Epithelial cell of proximal tubule (primary cell): ENCODE data around the gene KARS1. TPM values are rescaled to one million over a fixed set of nuclear protein-coding genes. Genes with fewer than 3 reads are reported as not detected.
A peak's percentile ranks its signal among the peaks of the same experiment; 100 is the strongest.

ENCODE experiments used
- DNase-seq: peaks from one replicate; pipeline ENCODE4 v3.0.0-alpha.2; 2011; ENCODE audit warnings: low read depth
- H3K4me3 ChIP-seq: 2 replicates; pipeline ENCODE4 v1.5.1; 2011; ENCODE audit warnings: low read depth, mild to moderate bottlenecking, low read length
- CTCF ChIP-seq: conservative IDR thresholded peaks from 2 replicates; pipeline ENCODE4 v1.5.1; 2012; ENCODE audit warnings: low read depth, mild to moderate bottlenecking, low read length
- total RNA-seq: library from RNA; depleted of rRNA; stranded (reverse); fragments of >200 nt; gene quantifications from 2 replicates; pipeline ENCODE4 v1.2.3, GENCODE V29; 2015

The KARS1 gene
- 180 and 261 TPM in 2 replicates for total RNA-seq

GRCh38 chr16:75647492-75648264 is at the start of gene KARS1, which contains the start of gene TERF2IP:
Gene KARS1, minus strand, starts transcription at chr16:75647665. Its CDS starts 26 bp downstream, at chr16:75647639.
Gene TERF2IP, plus strand, starts transcription at chr16:75647773. Its CDS starts 110 bp downstream, at chr16:75647883.
- TF ChIP-seq CTCF = no peak
- peak within 1 kb of the TSS; percentile 88 for H3K4me3 ChIP-seq
- DNase-seq = peak; percentile 50

GRCh38 chr16:75695708-75696107 is 48.2 kb upstream of the KARS1 start:
- TF ChIP-seq CTCF = peak; percentile 21
- DNase-seq = no peak
- no peak overlapping the region for H3K4me3 ChIP-seq

DNA sequence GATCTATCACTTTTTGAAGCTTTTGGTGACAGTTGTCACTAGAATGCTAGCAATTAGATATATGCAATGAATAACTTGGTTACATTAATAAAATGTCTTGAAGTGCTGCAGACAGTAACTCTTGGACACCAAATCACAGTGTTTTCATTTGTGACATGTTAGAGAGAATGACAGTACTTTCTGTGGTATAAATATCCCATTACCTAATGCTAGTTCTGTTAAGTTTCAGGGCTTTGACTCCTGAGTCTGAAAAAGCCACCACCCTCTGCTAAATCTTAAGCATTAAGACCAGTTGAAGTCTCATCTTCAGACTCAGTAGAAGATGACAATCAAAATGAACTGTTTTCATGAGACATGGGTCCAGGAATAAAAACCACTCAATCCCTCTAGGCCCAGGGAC is 39.9 kb upstream of the KARS1 start:
- no peak for TF ChIP-seq CTCF
- no peak overlapping the region for H3K4me3 ChIP-seq
- no peak for DNase-seq

GRCh38 chr16:75682308-75682707 is 34.8 kb upstream of the KARS1 start:
- no peak for TF ChIP-seq CTCF
- H3K4me3 ChIP-seq = no peak overlapping the region
- DNase-seq = no peak

DNA sequence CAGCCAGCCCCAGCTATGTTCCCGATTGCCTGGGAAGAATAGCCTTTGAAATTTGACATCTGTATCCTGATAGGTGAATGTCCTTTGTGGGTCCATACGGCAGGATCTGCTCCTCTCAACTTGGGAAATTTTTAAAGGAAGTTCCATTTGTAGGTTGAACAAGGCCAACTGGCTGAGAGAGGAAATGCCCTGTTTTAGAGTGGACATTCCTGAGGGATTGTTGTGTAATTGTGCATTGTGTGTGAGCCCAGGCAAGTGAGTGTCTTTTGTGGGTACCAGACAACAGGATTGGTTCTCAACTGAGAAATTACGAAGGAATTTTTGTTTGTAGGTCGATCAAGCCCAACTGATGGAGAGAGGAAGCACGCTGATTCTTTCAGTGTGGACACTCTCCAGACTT is 31.9 kb upstream of the KARS1 start:
- H3K4me3 ChIP-seq = no peak overlapping the region
- no peak for TF ChIP-seq CTCF
- no peak for DNase-seq

- DNase-seq = no peak
- TF ChIP-seq CTCF = no peak
- no peak within 1 kb of the TSS for H3K4me3 ChIP-seq
These were observed 29.4 kb upstream of the KARS1 start, which contains the start of gene CPHXL2 for GRCh38 chr16:75676909-75677308. Gene CPHXL2, minus strand, starts transcription at chr16:75677009. Its CDS starts 10 bp downstream, at chr16:75676999.

DNA sequence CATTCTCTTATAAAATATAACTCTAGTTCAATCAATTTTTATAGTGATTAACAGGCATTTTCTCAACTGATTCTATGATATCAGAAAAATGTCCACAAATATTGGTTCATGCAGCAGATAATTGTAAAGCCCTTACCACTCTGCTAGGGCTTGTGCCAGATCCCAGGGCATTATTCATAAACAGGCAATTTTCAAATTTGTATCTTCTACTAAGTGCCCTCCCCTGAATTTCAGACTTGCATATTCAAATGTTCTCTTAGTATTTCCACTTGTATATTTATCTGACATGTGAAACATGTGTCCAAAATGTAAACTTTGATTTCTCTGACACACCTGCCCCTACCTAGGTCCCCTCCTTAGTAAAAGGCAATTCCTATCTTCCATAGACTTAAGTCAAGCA is 20.0 kb upstream of the KARS1 start:
- no peak for DNase-seq
- no peak overlapping the region for H3K4me3 ChIP-seq
- TF ChIP-seq CTCF = no peak
